Measurements from ENCODE around the gene PLCL2. TPM values are rescaled to one million over a fixed set of nuclear protein-coding genes. Genes with fewer than 3 reads are reported as not detected.

The PLCL2 gene
- total and polyA plus RNA-seq, 2 experiments from 2014 or later, result 1.6 to 9.7 TPM

DNA sequence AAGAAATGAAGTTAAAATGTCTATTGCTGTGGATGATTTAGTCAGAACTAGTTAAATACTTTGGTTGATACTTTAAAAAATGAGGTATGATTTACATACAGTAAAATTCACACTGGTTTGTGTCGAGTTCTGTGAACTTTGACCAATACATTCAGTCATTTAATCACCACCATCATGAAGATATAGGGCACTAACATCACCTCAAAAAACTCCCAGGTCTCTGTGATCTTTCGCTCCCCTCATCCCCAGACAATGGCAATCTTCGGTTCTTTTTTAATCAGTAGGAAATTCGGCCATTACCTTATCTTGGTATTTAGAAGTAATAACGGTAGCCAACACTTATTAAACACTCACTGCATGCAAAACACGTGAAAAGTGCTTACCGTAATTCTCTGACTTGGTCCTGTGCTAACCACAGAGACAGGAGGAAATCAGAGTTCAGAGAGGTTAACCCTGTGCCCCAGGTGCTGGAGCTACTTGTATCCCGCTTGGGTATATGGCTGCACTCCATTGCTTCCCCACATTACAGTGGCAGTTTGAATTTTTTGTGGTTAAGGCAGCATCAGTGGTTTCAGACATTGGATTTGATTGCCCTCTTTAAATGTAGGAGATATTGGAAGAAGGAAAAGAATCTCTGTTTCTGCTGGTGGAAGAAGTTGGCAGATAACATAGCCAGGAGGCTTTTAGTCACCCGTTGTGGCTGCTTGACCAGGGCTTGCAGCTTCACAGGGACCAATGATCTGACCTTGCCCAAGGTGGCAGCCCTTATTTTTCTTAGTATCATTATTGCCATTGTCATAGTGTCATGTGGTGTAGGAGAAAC lies 4.2 kb downstream of the PLCL2 start:
- DNase-seq (ENCODE audit: low spot score) (no peak), ATAC-seq (no peak)
- no peak overlapping the region for H3K4me3 ChIP-seq
- Mint-ChIP-seq H3K36me3 (ENCODE audit: low read depth) (no peaks in the 10 kb centered on the region), H3K27ac (no peak overlapping the region), H3K27me3 (ENCODE audit: insufficient read depth, low read depth, poor library complexity) (peaks cover 3% of the 10 kb centered on the region), H3K9me3 (no peaks in the 10 kb centered on the region), H3K4me3 (no peak overlapping the region), H3K4me1 (peaks cover 45% of the 10 kb centered on the region)
- H3K27ac ChIP-seq (ENCODE audit: low read depth), result no peak overlapping the region
- no peak overlapping the region for H3K4me2 ChIP-seq
- TF ChIP-seq EZH2phosphoT487 (IDR thresholded peaks at IDR 0.05; ENCODE audit: unreplicated experiment) (no peak), EZH2 (IDR thresholded peaks at IDR 0.05; ENCODE audit: low read depth, unreplicated experiment) (no peak), NANOG (IDR thresholded peaks at IDR 0.05; ENCODE audit: borderline replicate concordance) (no peak), POLR2AphosphoS5 (IDR thresholded peaks at IDR 0.05; ENCODE audit: low read depth) (no peak), ZNF114 (CRISPR knock-in tag; IDR thresholded peaks at IDR 0.05) (no peak), ZNF331 (CRISPR knock-in tag; IDR thresholded peaks at IDR 0.05; ENCODE audit: low read depth) (no peak), JUNB (IDR thresholded peaks at IDR 0.05; ENCODE audit: unreplicated experiment) (no peak), STAT1 (IDR thresholded peaks at IDR 0.05; ENCODE audit: unreplicated experiment) (no peak), CREB1 (CRISPR knock-in tag; IDR thresholded peaks at IDR 0.05; ENCODE audit: low read depth) (no peak)
- TF ChIP-seq, protein P1, sequence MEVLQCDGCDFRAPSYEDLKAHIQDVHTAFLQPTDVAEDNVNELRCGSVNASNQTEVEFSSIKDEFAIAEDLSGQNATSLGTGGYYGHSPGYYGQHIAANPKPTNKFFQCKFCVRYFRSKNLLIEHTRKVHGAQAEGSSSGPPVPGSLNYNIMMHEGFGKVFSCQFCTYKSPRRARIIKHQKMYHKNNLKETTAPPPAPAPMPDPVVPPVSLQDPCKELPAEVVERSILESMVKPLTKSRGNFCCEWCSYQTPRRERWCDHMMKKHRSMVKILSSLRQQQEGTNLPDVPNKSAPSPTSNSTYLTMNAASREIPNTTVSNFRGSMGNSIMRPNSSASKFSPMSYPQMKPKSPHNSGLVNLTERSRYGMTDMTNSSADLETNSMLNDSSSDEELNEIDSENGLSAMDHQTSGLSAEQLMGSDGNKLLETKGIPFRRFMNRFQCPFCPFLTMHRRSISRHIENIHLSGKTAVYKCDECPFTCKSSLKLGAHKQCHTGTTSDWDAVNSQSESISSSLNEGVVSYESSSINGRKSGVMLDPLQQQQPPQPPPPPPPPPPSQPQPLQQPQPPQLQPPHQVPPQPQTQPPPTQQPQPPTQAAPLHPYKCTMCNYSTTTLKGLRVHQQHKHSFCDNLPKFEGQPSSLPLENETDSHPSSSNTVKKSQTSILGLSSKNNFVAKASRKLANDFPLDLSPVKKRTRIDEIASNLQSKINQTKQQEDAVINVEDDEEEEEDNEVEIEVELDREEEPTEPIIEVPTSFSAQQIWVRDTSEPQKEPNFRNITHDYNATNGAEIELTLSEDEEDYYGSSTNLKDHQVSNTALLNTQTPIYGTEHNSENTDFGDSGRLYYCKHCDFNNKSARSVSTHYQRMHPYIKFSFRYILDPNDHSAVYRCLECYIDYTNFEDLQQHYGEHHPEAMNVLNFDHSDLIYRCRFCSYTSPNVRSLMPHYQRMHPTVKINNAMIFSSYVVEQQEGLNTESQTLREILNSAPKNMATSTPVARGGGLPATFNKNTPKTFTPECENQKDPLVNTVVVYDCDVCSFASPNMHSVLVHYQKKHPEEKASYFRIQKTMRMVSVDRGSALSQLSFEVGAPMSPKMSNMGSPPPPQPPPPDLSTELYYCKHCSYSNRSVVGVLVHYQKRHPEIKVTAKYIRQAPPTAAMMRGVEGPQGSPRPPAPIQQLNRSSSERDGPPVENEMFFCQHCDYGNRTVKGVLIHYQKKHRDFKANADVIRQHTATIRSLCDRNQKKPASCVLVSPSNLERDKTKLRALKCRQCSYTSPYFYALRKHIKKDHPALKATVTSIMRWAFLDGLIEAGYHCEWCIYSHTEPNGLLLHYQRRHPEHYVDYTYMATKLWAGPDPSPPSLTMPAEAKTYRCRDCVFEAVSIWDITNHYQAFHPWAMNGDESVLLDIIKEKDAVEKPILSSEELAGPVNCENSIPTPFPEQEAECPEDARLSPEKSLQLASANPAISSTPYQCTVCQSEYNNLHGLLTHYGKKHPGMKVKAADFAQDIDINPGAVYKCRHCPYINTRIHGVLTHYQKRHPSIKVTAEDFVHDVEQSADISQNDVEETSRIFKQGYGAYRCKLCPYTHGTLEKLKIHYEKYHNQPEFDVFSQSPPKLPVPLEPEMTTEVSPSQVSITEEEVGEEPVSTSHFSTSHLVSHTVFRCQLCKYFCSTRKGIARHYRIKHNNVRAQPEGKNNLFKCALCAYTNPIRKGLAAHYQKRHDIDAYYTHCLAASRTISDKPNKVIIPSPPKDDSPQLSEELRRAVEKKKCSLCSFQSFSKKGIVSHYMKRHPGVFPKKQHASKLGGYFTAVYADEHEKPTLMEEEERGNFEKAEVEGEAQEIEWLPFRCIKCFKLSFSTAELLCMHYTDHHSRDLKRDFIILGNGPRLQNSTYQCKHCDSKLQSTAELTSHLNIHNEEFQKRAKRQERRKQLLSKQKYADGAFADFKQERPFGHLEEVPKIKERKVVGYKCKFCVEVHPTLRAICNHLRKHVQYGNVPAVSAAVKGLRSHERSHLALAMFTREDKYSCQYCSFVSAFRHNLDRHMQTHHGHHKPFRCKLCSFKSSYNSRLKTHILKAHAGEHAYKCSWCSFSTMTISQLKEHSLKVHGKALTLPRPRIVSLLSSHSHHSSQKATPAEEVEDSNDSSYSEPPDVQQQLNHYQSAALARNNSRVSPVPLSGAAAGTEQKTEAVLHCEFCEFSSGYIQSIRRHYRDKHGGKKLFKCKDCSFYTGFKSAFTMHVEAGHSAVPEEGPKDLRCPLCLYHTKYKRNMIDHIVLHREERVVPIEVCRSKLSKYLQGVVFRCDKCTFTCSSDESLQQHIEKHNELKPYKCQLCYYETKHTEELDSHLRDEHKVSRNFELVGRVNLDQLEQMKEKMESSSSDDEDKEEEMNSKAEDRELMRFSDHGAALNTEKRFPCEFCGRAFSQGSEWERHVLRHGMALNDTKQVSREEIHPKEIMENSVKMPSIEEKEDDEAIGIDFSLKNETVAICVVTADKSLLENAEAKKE (CRISPR knock-in tag; IDR thresholded peaks at IDR 0.05), result no peak
- TF ChIP-seq, protein P2, sequence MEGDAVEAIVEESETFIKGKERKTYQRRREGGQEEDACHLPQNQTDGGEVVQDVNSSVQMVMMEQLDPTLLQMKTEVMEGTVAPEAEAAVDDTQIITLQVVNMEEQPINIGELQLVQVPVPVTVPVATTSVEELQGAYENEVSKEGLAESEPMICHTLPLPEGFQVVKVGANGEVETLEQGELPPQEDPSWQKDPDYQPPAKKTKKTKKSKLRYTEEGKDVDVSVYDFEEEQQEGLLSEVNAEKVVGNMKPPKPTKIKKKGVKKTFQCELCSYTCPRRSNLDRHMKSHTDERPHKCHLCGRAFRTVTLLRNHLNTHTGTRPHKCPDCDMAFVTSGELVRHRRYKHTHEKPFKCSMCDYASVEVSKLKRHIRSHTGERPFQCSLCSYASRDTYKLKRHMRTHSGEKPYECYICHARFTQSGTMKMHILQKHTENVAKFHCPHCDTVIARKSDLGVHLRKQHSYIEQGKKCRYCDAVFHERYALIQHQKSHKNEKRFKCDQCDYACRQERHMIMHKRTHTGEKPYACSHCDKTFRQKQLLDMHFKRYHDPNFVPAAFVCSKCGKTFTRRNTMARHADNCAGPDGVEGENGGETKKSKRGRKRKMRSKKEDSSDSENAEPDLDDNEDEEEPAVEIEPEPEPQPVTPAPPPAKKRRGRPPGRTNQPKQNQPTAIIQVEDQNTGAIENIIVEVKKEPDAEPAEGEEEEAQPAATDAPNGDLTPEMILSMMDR (conservative IDR thresholded peaks at IDR 0.05; ENCODE audit: low read depth in 2 of 2), result no peak
- TF ChIP-seq, protein P3, sequence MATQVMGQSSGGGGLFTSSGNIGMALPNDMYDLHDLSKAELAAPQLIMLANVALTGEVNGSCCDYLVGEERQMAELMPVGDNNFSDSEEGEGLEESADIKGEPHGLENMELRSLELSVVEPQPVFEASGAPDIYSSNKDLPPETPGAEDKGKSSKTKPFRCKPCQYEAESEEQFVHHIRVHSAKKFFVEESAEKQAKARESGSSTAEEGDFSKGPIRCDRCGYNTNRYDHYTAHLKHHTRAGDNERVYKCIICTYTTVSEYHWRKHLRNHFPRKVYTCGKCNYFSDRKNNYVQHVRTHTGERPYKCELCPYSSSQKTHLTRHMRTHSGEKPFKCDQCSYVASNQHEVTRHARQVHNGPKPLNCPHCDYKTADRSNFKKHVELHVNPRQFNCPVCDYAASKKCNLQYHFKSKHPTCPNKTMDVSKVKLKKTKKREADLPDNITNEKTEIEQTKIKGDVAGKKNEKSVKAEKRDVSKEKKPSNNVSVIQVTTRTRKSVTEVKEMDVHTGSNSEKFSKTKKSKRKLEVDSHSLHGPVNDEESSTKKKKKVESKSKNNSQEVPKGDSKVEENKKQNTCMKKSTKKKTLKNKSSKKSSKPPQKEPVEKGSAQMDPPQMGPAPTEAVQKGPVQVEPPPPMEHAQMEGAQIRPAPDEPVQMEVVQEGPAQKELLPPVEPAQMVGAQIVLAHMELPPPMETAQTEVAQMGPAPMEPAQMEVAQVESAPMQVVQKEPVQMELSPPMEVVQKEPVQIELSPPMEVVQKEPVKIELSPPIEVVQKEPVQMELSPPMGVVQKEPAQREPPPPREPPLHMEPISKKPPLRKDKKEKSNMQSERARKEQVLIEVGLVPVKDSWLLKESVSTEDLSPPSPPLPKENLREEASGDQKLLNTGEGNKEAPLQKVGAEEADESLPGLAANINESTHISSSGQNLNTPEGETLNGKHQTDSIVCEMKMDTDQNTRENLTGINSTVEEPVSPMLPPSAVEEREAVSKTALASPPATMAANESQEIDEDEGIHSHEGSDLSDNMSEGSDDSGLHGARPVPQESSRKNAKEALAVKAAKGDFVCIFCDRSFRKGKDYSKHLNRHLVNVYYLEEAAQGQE (IDR thresholded peaks at IDR 0.05; ENCODE audit: unreplicated experiment), result no peak
- TF ChIP-seq, protein P4, sequence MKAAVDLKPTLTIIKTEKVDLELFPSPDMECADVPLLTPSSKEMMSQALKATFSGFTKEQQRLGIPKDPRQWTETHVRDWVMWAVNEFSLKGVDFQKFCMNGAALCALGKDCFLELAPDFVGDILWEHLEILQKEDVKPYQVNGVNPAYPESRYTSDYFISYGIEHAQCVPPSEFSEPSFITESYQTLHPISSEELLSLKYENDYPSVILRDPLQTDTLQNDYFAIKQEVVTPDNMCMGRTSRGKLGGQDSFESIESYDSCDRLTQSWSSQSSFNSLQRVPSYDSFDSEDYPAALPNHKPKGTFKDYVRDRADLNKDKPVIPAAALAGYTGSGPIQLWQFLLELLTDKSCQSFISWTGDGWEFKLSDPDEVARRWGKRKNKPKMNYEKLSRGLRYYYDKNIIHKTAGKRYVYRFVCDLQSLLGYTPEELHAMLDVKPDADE (IDR thresholded peaks at IDR 0.05), result no peak
- H3K36me3 ChIP-seq (ENCODE audit: insufficient read depth), result no peaks in the 10 kb centered on the region
- H3F3A ChIP-seq (replicated peaks; ENCODE audit: low read depth), result peaks cover 8% of the 10 kb centered on the region; the same call in 1 of the 2 replicates
- no peak overlapping the region for H2AFZ ChIP-seq
- H4K20me1 ChIP-seq (replicated peaks; ENCODE audit: insufficient read depth), result no peaks in the 10 kb centered on the region
- peaks cover 45% of the 10 kb centered on the region for H3K79me2 ChIP-seq (replicated peaks; ENCODE audit: insufficient read depth)
- peaks cover 21% of the 10 kb centered on the region for H3K27me3 ChIP-seq (ENCODE audit: insufficient read depth)
- peaks cover 33% of the 10 kb centered on the region for H3K4me1 ChIP-seq (ENCODE audit: insufficient read depth)
- H3K9me2 ChIP-seq (ENCODE audit: insufficient read depth), result no peaks in the 10 kb centered on the region

Data from GM23338 (cell line).